ENCODE data around the gene MYCN.

DNA sequence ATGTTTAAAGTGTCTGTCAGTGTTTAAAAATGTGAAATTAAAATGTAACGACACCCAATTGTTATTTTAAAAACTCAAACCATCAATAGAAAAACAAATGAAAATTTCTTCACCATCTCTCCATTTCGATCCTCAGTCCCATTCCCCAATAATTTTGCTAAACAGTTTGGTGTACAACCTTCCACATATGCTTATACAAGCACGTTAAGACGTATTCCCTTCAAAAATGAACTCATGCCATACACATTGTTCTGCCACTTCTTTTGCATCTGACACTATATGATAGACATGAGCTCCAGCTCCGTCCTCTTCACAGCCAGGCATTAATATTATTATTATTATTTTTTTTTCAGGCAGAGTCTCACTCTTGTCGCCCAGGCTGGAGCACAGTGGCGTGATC, 14.1 kb upstream of the MYCN start:
- no peak for TF ChIP-seq POLR2A (IDR thresholded peaks at IDR 0.05)
- TF ChIP-seq, protein P1, sequence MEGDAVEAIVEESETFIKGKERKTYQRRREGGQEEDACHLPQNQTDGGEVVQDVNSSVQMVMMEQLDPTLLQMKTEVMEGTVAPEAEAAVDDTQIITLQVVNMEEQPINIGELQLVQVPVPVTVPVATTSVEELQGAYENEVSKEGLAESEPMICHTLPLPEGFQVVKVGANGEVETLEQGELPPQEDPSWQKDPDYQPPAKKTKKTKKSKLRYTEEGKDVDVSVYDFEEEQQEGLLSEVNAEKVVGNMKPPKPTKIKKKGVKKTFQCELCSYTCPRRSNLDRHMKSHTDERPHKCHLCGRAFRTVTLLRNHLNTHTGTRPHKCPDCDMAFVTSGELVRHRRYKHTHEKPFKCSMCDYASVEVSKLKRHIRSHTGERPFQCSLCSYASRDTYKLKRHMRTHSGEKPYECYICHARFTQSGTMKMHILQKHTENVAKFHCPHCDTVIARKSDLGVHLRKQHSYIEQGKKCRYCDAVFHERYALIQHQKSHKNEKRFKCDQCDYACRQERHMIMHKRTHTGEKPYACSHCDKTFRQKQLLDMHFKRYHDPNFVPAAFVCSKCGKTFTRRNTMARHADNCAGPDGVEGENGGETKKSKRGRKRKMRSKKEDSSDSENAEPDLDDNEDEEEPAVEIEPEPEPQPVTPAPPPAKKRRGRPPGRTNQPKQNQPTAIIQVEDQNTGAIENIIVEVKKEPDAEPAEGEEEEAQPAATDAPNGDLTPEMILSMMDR (IDR thresholded peaks at IDR 0.05), result no peak
